ENCODE results near the gene RPN2.

GRCh38 chr20:37279820-37280219 lies 100.7 kb downstream of the RPN2 start:
- TF ChIP-seq MAX (IDR thresholded peaks at IDR 0.05; ENCODE audit: insufficient read depth, insufficient read length) (no peak), CTCF (IDR thresholded peaks at IDR 0.05; ENCODE audit: extremely low read depth in 1 of 2, insufficient read depth in 1 of 2, low read depth in 1 of 2, low read length in 2 of 2) (no peak), POLR2A (IDR thresholded peaks at IDR 0.05; ENCODE audit: low read depth, low read length) (no peak), POLR2AphosphoS5 (IDR thresholded peaks at IDR 0.05; ENCODE audit: insufficient read depth, low read depth, low read length) (no peak), EZH2 (IDR thresholded peaks at IDR 0.05; ENCODE audit: borderline replicate concordance, low read depth, low read length, severe bottlenecking) (no peak), MYC (IDR thresholded peaks at IDR 0.05; ENCODE audit: low read depth, low read length) (no peak)
